Measurements from ENCODE around the gene ENO3. TPM values are rescaled to one million over a fixed set of nuclear protein-coding genes. Genes with fewer than 3 reads are reported as not detected.

Gene ENO3
- total RNA-seq, 1 experiment from 2014 or later, result 24.6 TPM

DNA sequence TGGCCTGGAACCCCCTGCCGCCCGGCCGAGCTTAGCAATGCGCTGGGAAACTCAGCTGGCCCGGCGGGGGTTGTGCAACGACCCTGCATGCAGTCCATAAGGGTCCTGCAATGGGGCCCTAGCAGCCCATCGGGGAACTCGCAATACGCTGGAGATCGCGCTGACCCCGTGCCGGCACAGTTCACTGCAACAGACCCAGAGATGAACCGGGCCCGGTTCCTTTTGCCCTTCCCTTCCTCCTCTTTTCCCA lies 11.4 kb upstream of the ENO3 start:
- no TSS peak for BruUV-seq (replicated peaks)
- peak; percentile 0; the same call in 1 of the 2 replicates for ATAC-seq

DNA sequence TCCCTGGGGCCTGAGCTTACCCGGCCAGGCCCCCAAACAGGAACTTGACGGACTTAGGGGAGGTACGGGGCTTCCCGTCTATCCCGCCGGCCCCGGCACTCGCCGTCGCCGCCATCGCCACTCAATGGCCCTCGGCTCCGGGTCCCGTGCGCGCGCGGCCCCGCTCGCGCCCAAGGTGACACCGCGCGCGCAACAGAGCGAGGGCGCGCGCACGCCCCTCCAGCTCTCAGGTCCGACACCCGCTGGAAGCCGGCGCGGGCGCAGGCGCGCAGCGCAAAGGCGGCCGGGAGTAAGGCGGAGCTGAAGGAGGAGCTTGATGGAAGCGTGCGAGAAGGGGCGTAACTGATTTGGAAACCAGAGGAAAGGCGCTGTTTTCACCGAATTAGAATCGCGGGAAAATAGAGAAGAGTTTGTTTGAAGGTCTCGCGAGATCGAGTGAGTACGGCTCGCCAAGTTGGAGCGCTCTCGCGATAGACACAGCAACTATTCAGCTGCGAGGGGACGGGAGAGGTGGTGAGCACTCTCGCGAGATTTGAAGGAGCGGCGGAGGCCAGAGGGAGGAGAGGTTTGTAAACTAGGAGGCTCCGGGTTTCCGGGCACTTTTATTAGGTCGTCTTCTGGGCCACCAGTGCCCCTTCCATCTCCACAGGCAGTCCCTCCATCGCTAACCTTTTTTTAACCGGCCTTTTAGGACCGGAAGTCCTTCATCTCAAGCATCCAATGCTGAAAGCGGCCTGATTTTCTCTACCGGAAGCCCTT lies 10.9 kb upstream of the ENO3 start, which contains the start of the genes RNF167 and SLC25A11:
RNF167 (plus strand) TSS at position 473 of the 759 bp plus-strand sequence. CDS start 642 bp downstream, outside the sequence.
SLC25A11 (minus strand) TSS at position 251 of the 759 bp plus-strand sequence; CDS start at position 115, 136 bp downstream.
- peaks cover 5 to 28% of the 10 kb centered on the region in 2 experiments; a peak in 2 of 4 replicates for H3K36me3 ChIP-seq (ENCODE audit: control insufficient read depth in 1 of 2, insufficient read depth in 2 of 2, low read length in 2 of 2)
- BruUV-seq (replicated peaks), result no TSS peak
- no peak within 1 kb of the TSS for H2AFZ ChIP-seq (ENCODE audit: low read depth, low read length, poor library complexity, severe bottlenecking)
- H3K79me2 ChIP-seq (ENCODE audit: insufficient read depth, low read length), result peaks cover 65% of the 10 kb centered on the region
- DNase-seq (ENCODE audit: low read depth, low spot score), result peak; percentile 100
- intact Hi-C loops (cut with micrococcal nuclease), result loop anchor here (1.0 kb wide), 2 partner anchors 8 to 27 kb away; partner anchors contain the start of genes PFN1 and SPAG7
- H3K4me1 ChIP-seq (ENCODE audit: control insufficient read depth in 1 of 2, insufficient read depth in 2 of 2, low read length in 2 of 2), result peaks cover 10 to 38% of the 10 kb centered on the region in 2 experiments
- peak within 1 kb of the TSS; percentile 86 to 93 for H3K4me3 ChIP-seq (replicated peaks in 1 of 2; ENCODE audit: low read depth in 1 of 2, low read length in 2 of 2)
- H3K27ac ChIP-seq (ENCODE audit: low read depth, low read length), result peak within 1 kb of the TSS; percentile 95
- CTCF ChIA-PET, result interaction anchor here (0.6 to 2.4 kb wide), 9 partner anchors 9 to 230 kb away, joined by 3 to 15 read pairs (median 3); partner anchors contain the start of genes ARRB2, CHRNE, PFN1 and SPAG7
- no peaks in the 10 kb centered on the region; the same call in 1 of the 2 replicates for H4K20me1 ChIP-seq (ENCODE audit: insufficient read depth)
- RAD21 ChIA-PET (ENCODE audit: low non-redundant PET in 1 of 2, low total read pairs in 2 of 2, uncharacterized antibody in 2 of 2, unreplicated experiment in 2 of 2), result interaction anchor here (1.5 to 2.1 kb wide), 3 partner anchors 27 to 31 kb away, joined by 6 to 11 read pairs (median 8); partner anchors contain the start of gene SPAG7 (in 2 of the 2)
- H3K27me3 ChIP-seq (ENCODE audit: insufficient read depth, low read length), result no peaks in the 10 kb centered on the region
- peak within 1 kb of the TSS; percentile 100 for H3K4me2 ChIP-seq (ENCODE audit: low read length)
- no peaks in the 10 kb centered on the region for H3K9me3 ChIP-seq (ENCODE audit: control insufficient read depth in 1 of 2, insufficient read depth in 1 of 2, low read depth in 1 of 2, low read length in 2 of 2)
- POLR2A ChIA-PET, result interaction anchor here (0.7 to 2.1 kb wide), 12 partner anchors 8 to 230 kb away, joined by 3 to 30 read pairs (median 4); partner anchors contain the start of genes ARRB2, CAMTA2, ENO3 and PFN1
- H3K9ac ChIP-seq (ENCODE audit: low read length), result peak within 1 kb of the TSS; percentile 96
- H3K9me2 ChIP-seq (ENCODE audit: insufficient read depth), result no peaks in the 10 kb centered on the region
- ATAC-seq, result peak; percentile 85
- TF ChIP-seq EZH2phosphoT487 (IDR thresholded peaks at IDR 0.05; ENCODE audit: borderline replicate concordance) (no peak), POLR2AphosphoS5 (IDR thresholded peaks at IDR 0.05; ENCODE audit: low read depth, low read length) (peak; percentile 84), CEBPB (IDR thresholded peaks at IDR 0.05; ENCODE audit: low read depth) (no peak), TCF7L2 (IDR thresholded peaks at IDR 0.05; ENCODE audit: borderline replicate concordance, extremely low read depth, insufficient read depth, insufficient read length) (no peak), RAD21 (IDR thresholded peaks at IDR 0.05; ENCODE audit: low read depth) (no peak), CBX3 (IDR thresholded peaks at IDR 0.05; ENCODE audit: low read depth) (no peak), EZH2 (IDR thresholded peaks at IDR 0.05) (no peak), JUND (IDR thresholded peaks at IDR 0.05) (no peak), REST (IDR thresholded peaks at IDR 0.05; ENCODE audit: low read depth) (no peak), SP1 (IDR thresholded peaks at IDR 0.05; ENCODE audit: low read depth) (peak; percentile 60), ZFX (IDR thresholded peaks at IDR 0.05) (no peak), FOSL1 (IDR thresholded peaks at IDR 0.05; ENCODE audit: low read depth) (no peak)
- TF ChIP-seq, protein P1, sequence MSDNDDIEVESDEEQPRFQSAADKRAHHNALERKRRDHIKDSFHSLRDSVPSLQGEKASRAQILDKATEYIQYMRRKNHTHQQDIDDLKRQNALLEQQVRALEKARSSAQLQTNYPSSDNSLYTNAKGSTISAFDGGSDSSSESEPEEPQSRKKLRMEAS (IDR thresholded peaks at IDR 0.05), result no peak; the same call in none of the 2 replicates

More for the DNA sequence above, 11.4 kb upstream of the ENO3 start:
- peaks cover 10 to 35% of the 10 kb centered on the region in 2 experiments for H3K4me1 ChIP-seq (ENCODE audit: control insufficient read depth in 1 of 2, insufficient read depth in 2 of 2, low read length in 2 of 2)
- H3K9ac ChIP-seq (ENCODE audit: low read length), result peak overlapping the region; percentile 96
- no peak for DNase-seq (ENCODE audit: low read depth, low spot score)
- no peaks in the 10 kb centered on the region for H3K9me3 ChIP-seq (ENCODE audit: control insufficient read depth in 1 of 2, insufficient read depth in 1 of 2, low read depth in 1 of 2, low read length in 2 of 2)
- CTCF ChIA-PET, result interaction anchor here (0.9 to 2.4 kb wide), 7 partner anchors 9 to 229 kb away, joined by 3 to 15 read pairs (median 3); partner anchors contain the start of genes ARRB2, CHRNE, PFN1 and SPAG7
- peaks cover 0 to 26% of the 10 kb centered on the region in 2 experiments; a peak in 1 of 4 replicates for H3K36me3 ChIP-seq (ENCODE audit: control insufficient read depth in 1 of 2, insufficient read depth in 2 of 2, low read length in 2 of 2)
- H3K79me2 ChIP-seq (ENCODE audit: insufficient read depth, low read length), result peaks cover 60% of the 10 kb centered on the region
- peak overlapping the region; percentile 86 to 93 for H3K4me3 ChIP-seq (replicated peaks in 1 of 2; ENCODE audit: low read depth in 1 of 2, low read length in 2 of 2)
- H3K27me3 ChIP-seq (ENCODE audit: insufficient read depth, low read length), result no peaks in the 10 kb centered on the region
- RAD21 ChIA-PET (ENCODE audit: low non-redundant PET in 1 of 2, low total read pairs in 2 of 2, uncharacterized antibody in 2 of 2, unreplicated experiment in 2 of 2), result interaction anchor here (1.5 to 2.1 kb wide), 3 partner anchors 28 to 30 kb away, joined by 6 to 11 read pairs (median 8); partner anchors contain the start of gene SPAG7 (in 2 of the 2)
- intact Hi-C loops (cut with micrococcal nuclease), result no loop called here
- peak overlapping the region; percentile 100 for H3K4me2 ChIP-seq (ENCODE audit: low read length)
- H2AFZ ChIP-seq (ENCODE audit: low read depth, low read length, poor library complexity, severe bottlenecking), result no peak overlapping the region
- H3K27ac ChIP-seq (ENCODE audit: low read depth, low read length), result peak overlapping the region; percentile 95
- H4K20me1 ChIP-seq (ENCODE audit: insufficient read depth), result no peaks in the 10 kb centered on the region
- TF ChIP-seq ZFX (IDR thresholded peaks at IDR 0.05), result peak; percentile 60; the same call in 1 of the 2 replicates
- TF ChIP-seq YY1 (IDR thresholded peaks at IDR 0.05; ENCODE audit: extremely low read depth, insufficient replicate concordance, low read depth, low read length), result no peak
- no peaks in the 10 kb centered on the region for H3K9me2 ChIP-seq (ENCODE audit: insufficient read depth)
- POLR2A ChIA-PET, result interaction anchor here (1.0 to 2.1 kb wide), 8 partner anchors 9 to 229 kb away, joined by 3 to 30 read pairs (median 7); partner anchors contain the start of genes ARRB2, CAMTA2, ENO3 and PFN1
